ENCODE data around the gene RPS2.

GRCh38 chr16:1915732-1916639 is 48.6 kb downstream of the RPS2 start:
- TF ChIP-seq EZH2 (IDR thresholded peaks at IDR 0.05; ENCODE audit: borderline replicate concordance, low read length) (no peak), CTCF (IDR thresholded peaks at IDR 0.05; ENCODE audit: low read length) (no peak)

Measured in OCI-LY1 (cell line).